Measurements from ENCODE around the gene CCM2L. TPM values are rescaled to one million over a fixed set of nuclear protein-coding genes. Genes with fewer than 3 reads are reported as not detected.

The CCM2L gene
- total RNA-seq, 1 donor: not detected

DNA sequence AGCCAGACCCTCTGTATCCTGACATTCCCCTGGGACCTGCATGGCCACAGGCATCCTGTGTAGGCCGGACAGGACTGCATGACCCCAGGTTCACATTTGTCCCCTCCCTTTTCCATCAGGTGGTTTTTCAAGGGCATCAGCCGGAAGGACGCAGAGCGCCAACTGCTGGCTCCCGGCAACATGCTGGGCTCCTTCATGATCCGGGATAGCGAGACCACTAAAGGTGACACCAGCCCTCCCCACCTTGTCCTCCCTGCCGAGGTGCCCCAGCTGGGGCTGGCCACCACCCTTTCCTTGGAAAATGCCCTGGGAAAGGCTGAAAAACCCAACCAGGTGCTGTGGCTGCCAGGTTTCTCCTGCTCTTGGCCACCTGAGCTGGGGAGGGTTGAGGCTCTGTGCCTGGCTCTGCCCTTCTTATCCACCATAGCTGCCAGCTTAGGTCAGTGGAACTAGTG lies 69.4 kb downstream of the CCM2L start:
- TF ChIP-seq, protein P1, sequence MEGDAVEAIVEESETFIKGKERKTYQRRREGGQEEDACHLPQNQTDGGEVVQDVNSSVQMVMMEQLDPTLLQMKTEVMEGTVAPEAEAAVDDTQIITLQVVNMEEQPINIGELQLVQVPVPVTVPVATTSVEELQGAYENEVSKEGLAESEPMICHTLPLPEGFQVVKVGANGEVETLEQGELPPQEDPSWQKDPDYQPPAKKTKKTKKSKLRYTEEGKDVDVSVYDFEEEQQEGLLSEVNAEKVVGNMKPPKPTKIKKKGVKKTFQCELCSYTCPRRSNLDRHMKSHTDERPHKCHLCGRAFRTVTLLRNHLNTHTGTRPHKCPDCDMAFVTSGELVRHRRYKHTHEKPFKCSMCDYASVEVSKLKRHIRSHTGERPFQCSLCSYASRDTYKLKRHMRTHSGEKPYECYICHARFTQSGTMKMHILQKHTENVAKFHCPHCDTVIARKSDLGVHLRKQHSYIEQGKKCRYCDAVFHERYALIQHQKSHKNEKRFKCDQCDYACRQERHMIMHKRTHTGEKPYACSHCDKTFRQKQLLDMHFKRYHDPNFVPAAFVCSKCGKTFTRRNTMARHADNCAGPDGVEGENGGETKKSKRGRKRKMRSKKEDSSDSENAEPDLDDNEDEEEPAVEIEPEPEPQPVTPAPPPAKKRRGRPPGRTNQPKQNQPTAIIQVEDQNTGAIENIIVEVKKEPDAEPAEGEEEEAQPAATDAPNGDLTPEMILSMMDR (IDR thresholded peaks at IDR 0.05; ENCODE audit: insufficient read depth, low read depth, low read length): no peak
- no peak for DNase-seq (ENCODE audit: low read depth)
- no peak overlapping the region for H3K4me3 ChIP-seq (ENCODE audit: low read depth, low read length)

DNA sequence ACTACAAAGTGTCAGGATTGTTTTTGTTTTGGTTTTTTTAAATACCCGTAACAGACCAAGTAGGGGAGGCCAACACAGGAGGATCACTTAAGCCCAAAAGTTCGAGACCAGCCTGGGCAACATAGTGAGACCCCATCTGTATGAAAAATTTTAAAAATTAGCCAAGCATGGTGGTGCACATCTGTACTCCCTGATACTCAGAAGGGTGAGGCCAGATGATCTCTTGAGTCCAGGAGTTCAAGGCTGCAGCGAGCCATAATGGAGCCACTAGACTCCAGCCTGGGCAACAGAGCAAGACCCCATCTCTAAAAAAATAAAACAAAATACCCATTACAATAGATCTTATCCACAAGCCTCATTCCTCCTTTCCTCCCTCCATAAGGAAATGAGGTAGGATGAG lies 70.5 kb downstream of the CCM2L start:
- no peak overlapping the region for H3K4me3 ChIP-seq (ENCODE audit: low read depth, low read length)
- TF ChIP-seq, protein P1 (IDR thresholded peaks at IDR 0.05; ENCODE audit: insufficient read depth, low read depth, low read length): no peak
- DNase-seq (ENCODE audit: low read depth): no peak

Small RNA genes within 50 kb of the gene (small RNA-seq; reads per million reads assigned to genes)
- gene RNA5SP481 (not detected), gene RNA5SP482 (not detected)

Other genes starting within 250 kb of the CCM2L start
- gene MYLK2, start 191.1 kb upstream of the CCM2L start, total RNA-seq: under 0.01 and 0.32 TPM in 2 replicates
- 1.7 and 2.9 TPM in 2 replicates for gene FOXS1, start 164.8 kb upstream of the CCM2L start, total RNA-seq
- gene DUSP15, start 139.9 kb upstream of the CCM2L start, total RNA-seq: 0.32 TPM in 1 of 2 replicates, not detected in the other
- gene TTLL9, start 139.8 kb upstream of the CCM2L start, total RNA-seq: not detected in 2 replicates
- 2.6 and 3.5 TPM in 2 replicates for gene PDRG1, start 58.4 kb upstream of the CCM2L start, total RNA-seq
- gene XKR7, start 42.3 kb upstream of the CCM2L start, total RNA-seq: not detected in 2 replicates
- not detected in 2 replicates for gene HCK, start 41.8 kb downstream of the CCM2L start, total RNA-seq
- 43.5 and 58.7 TPM in 2 replicates for gene TM9SF4, start 99.3 kb downstream of the CCM2L start, total RNA-seq
- gene PLAGL2, start 197.3 kb downstream of the CCM2L start, total RNA-seq: 3.9 and 4.3 TPM in 2 replicates
- 43.2 and 50.1 TPM in 2 replicates for gene POFUT1, start 197.4 kb downstream of the CCM2L start, total RNA-seq

Data from fibroblast of villous mesenchyme (primary cell).